Right lobe of liver (tissue), 4 donors: ENCODE data around the gene CABP2.

Source experiments
- CTCF ChIP-seq, 4 donors: fragments of 200-600 bp in 3 of 4; fragments of 450-650 bp in 1 of 4; IDR thresholded peaks; one replicate each; pipeline versions ENCODE4 v1.5.1 to v1.8.0; 2016 to 2022; ENCODE audit warnings: antibody characterized with exemption in 4 of 4, mild to moderate bottlenecking in 2 of 4
- POLR2A ChIP-seq: fragments of 450-650 bp; IDR thresholded peaks from one replicate; pipeline ENCODE4 v1.6.1; 2017; ENCODE audit warnings: antibody characterized with exemption, mild to moderate bottlenecking
- donor health status: DM: no; HTN: no; CAD: no.
- donor health status: DM: no; HTN: no; CAD: no.
- donor health status: DM: no; HTN: yes; CAD: no.

GRCh38 chr11:67541198-67541597 lies 18.0 kb upstream of the CABP2 start:
- no peak for TF ChIP-seq CTCF (IDR thresholded peaks at IDR 0.05)
- no peak for TF ChIP-seq POLR2A
